Measurements from ENCODE around the gene KRT34. TPM values are rescaled to one million over a fixed set of nuclear protein-coding genes. Genes with fewer than 3 reads are reported as not detected.
"Not testable (repeated sequence)": the region's sequence is repeated elsewhere in the genome, so short reads cannot be mapped to it uniquely, and the experiment has no call there.

The KRT34 gene
- polyA plus RNA-seq, 3 donors = 0.07 TPM; not detected in 2

GRCh38 chr17:41411072-41411840, 29.1 kb upstream of the KRT34 start:
- WGBS, 3 donors = 90 to 95% (median 94%) methylated on average over 20 of the region's 20 CpGs
- H3K27ac ChIP-seq (ENCODE audit: low read depth, low read length) = no peak overlapping the region

- H3K27ac ChIP-seq (ENCODE audit: low read depth, low read length) = no peak overlapping the region
- 87 to 91% (median 91%) methylated on average over 10 of the region's 10 CpGs for WGBS, 3 donors
Measured at GRCh38 chr17:41407226-41407625, 25.1 kb upstream of the KRT34 start.

GRCh38 chr17:41406205-41406604, 24.1 kb upstream of the KRT34 start:
- no peak overlapping the region for H3K27ac ChIP-seq (ENCODE audit: low read depth, low read length)
- whole genome bisulfite sequencing, 3 donors = 46 to 53% (median 46%) methylated on average over 5 of the region's 5 CpGs

GRCh38 chr17:41404024-41404671, 22.0 kb upstream of the KRT34 start:
- H3K27ac ChIP-seq (ENCODE audit: low read depth, low read length) = no peak overlapping the region

GRCh38 chr17:41403404-41404023, 21.4 kb upstream of the KRT34 start:
- H3K27ac ChIP-seq (ENCODE audit: low read depth, low read length) = no peak overlapping the region
- 73 to 74% (median 74%) methylated on average over 4 of the region's 4 CpGs for WGBS, 3 donors

More at GRCh38 chr17:41404024-41404671, 22.0 kb upstream of the KRT34 start:
- WGBS, 3 donors = 59 to 71% (median 71%) methylated on average over 7 of the region's 7 CpGs

- no peak overlapping the region for H3K27ac ChIP-seq (ENCODE audit: low read depth, low read length)
- 79 to 95% (median 90%) methylated on average over 5 of the region's 5 CpGs for WGBS, 3 donors
Measured at GRCh38 chr17:41402161-41402560, 20.1 kb upstream of the KRT34 start.

GRCh38 chr17:41396996-41397660, 15.0 kb upstream of the KRT34 start, which contains the start of gene KRT31:
Gene KRT31 (minus strand): TSS chr17:41397608. CDS start chr17:41397539, 69 bp downstream.
- WGBS, 3 donors = 87 to 90% (median 88%) methylated on average over 16 of the region's 16 CpGs
- H3K27ac ChIP-seq (ENCODE audit: low read depth, low read length) = no peak within 1 kb of the TSS

GRCh38 chr17:41396340-41396739, 14.2 kb upstream of the KRT34 start:
- 86 to 95% (median 95%) methylated on average over 7 of the region's 7 CpGs for WGBS, 3 donors
- H3K27ac ChIP-seq (ENCODE audit: low read depth, low read length) = no peak overlapping the region

- 86 to 93% (median 92%) methylated on average over 1 of the region's 1 CpG for WGBS, 3 donors
Measured at GRCh38 chr17:41395611-41396010, 13.5 kb upstream of the KRT34 start.

GRCh38 chr17:41395044-41395443, 12.9 kb upstream of the KRT34 start:
- 78 to 89% (median 83%) methylated on average over 7 to 12 of the region's 12 CpGs for WGBS, 3 donors
- H3K27ac ChIP-seq (ENCODE audit: low read depth, low read length) = not testable (repeated sequence)

More at GRCh38 chr17:41395611-41396010, 13.5 kb upstream of the KRT34 start:
- H3K27ac ChIP-seq (ENCODE audit: low read depth, low read length) = no peak overlapping the region

GRCh38 chr17:41394254-41394996, 12.3 kb upstream of the KRT34 start:
- whole genome bisulfite sequencing, 3 donors = 76 to 92% (median 91%) methylated on average over 10 of the region's 10 CpGs
- no peak overlapping the region for H3K27ac ChIP-seq (ENCODE audit: low read depth, low read length)

- WGBS, 3 donors = 82 to 88% (median 83%) methylated on average over 10 of the region's 10 CpGs
- H3K27ac ChIP-seq (ENCODE audit: low read depth, low read length) = no peak overlapping the region
Measured at GRCh38 chr17:41393826-41394225, 11.7 kb upstream of the KRT34 start.

- H3K27ac ChIP-seq (ENCODE audit: low read depth, low read length) = no peak overlapping the region
- WGBS, 3 donors = 59 to 70% (median 63%) methylated on average over 5 of the region's 5 CpGs
Measured at GRCh38 chr17:41393294-41393693, 11.2 kb upstream of the KRT34 start.

GRCh38 chr17:41392278-41392677, 10.2 kb upstream of the KRT34 start:
- no peak overlapping the region for H3K27ac ChIP-seq (ENCODE audit: low read depth, low read length)
- 87 to 98% (median 90%) methylated on average over 1 of the region's 1 CpG for whole genome bisulfite sequencing, 3 donors

- 33 to 73% (median 65%) methylated on average over 2 of the region's 2 CpGs for WGBS, 3 donors
- no peak overlapping the region for H3K27ac ChIP-seq (ENCODE audit: low read depth, low read length)
Measured at GRCh38 chr17:41391535-41391934, 9.4 kb upstream of the KRT34 start.

GRCh38 chr17:41390411-41390938, 8.4 kb upstream of the KRT34 start:
- WGBS, 3 donors = 58 to 77% (median 67%) methylated on average over 7 of the region's 7 CpGs
- H3K27ac ChIP-seq (ENCODE audit: low read depth, low read length) = no peak overlapping the region

GRCh38 chr17:41387670-41388069, 5.6 kb upstream of the KRT34 start:
- no peak overlapping the region for H3K27ac ChIP-seq (ENCODE audit: low read depth, low read length)
- WGBS, 3 donors = 70 to 81% (median 78%) methylated on average over 4 of the region's 4 CpGs

GRCh38 chr17:41386227-41386626, 4.1 kb upstream of the KRT34 start:
- WGBS, 3 donors = 94 to 100% (median 98%) methylated on average over 1 of the region's 1 CpG
- no peak overlapping the region for H3K27ac ChIP-seq (ENCODE audit: low read depth, low read length)
